Measurements from ENCODE around the gene PHLDA2. TPM values are rescaled to one million over a fixed set of nuclear protein-coding genes. Genes with fewer than 3 reads are reported as not detected.
A peak's percentile ranks its signal among the peaks of the same experiment; 100 is the strongest.

The PHLDA2 gene
- total RNA-seq, 1 donor from 2014 or later: 96.1 TPM

DNA sequence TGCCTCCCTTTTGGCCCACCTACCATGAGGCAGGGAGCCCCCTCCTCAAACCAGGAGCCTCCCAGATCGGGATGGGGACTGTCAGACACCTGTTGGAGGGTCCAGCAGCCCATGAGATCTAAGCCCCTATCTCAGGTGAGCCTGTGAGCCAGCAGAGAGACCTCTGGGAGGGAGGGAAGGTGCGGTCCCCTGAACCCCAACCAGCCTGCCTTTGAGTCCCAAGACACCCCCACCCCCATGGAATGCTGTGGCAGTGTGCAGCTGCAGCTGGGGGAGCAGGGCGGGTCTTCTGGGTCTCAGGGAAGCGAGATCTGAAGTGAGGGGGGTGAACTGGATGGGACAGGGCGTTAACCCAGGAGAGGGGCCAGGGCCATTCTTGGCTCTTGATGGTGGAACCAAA lies 42.3 kb downstream of the PHLDA2 start:
- Mint-ChIP-seq H3K4me3 (ENCODE audit: unreplicated experiment) (no peak overlapping the region), H3K36me3 (ENCODE audit: unreplicated experiment) (no peaks in the 10 kb centered on the region), H3K27me3 (ENCODE audit: unreplicated experiment) (no peaks in the 10 kb centered on the region), H3K9me3 (ENCODE audit: unreplicated experiment) (no peaks in the 10 kb centered on the region), H3K4me1 (ENCODE audit: unreplicated experiment) (peaks cover 22% of the 10 kb centered on the region), H3K27ac (ENCODE audit: unreplicated experiment) (no peak overlapping the region)
- no peak for TF ChIP-seq CTCF (IDR thresholded peaks at IDR 0.05)
- no peak for DNase-seq (ENCODE audit: extremely low spot score, unreplicated experiment)

- Mint-ChIP-seq H3K9me3 (ENCODE audit: unreplicated experiment) (no peaks in the 10 kb centered on the region), H3K4me3 (ENCODE audit: unreplicated experiment) (no peak overlapping the region), H3K27me3 (ENCODE audit: unreplicated experiment) (no peaks in the 10 kb centered on the region), H3K36me3 (ENCODE audit: unreplicated experiment) (no peaks in the 10 kb centered on the region), H3K4me1 (ENCODE audit: unreplicated experiment) (peaks cover 19% of the 10 kb centered on the region), H3K27ac (ENCODE audit: unreplicated experiment) (no peak overlapping the region)
- peak; percentile 17 for TF ChIP-seq CTCF (IDR thresholded peaks at IDR 0.05)
- DNase-seq (ENCODE audit: extremely low spot score, unreplicated experiment): no peak
These were observed 42.9 kb downstream of the PHLDA2 start for GRCh38 chr11:2886191-2886894.

- H3K4me3 Mint-ChIP-seq (ENCODE audit: unreplicated experiment): peak within 1 kb of the TSS; percentile 81
- peak within 1 kb of the TSS; percentile 57 for H3K27ac Mint-ChIP-seq (ENCODE audit: unreplicated experiment)
- H3K27me3 Mint-ChIP-seq (ENCODE audit: unreplicated experiment): no peaks in the 10 kb centered on the region
- no peaks in the 10 kb centered on the region for H3K36me3 Mint-ChIP-seq (ENCODE audit: unreplicated experiment)
- no peak for TF ChIP-seq CTCF (IDR thresholded peaks at IDR 0.05)
- peaks cover 19% of the 10 kb centered on the region for H3K4me1 Mint-ChIP-seq (ENCODE audit: unreplicated experiment)
- DNase-seq (ENCODE audit: extremely low spot score, unreplicated experiment): peak; percentile 93
- H3K9me3 Mint-ChIP-seq (ENCODE audit: unreplicated experiment): no peaks in the 10 kb centered on the region
These were observed 43.5 kb downstream of the PHLDA2 start, which contains the start of gene CDKN1C for GRCh38 chr11:2885678-2886081. CDKN1C (minus strand) TSS chr11:2885775; CDS start chr11:2885456, 319 bp downstream.

DNA sequence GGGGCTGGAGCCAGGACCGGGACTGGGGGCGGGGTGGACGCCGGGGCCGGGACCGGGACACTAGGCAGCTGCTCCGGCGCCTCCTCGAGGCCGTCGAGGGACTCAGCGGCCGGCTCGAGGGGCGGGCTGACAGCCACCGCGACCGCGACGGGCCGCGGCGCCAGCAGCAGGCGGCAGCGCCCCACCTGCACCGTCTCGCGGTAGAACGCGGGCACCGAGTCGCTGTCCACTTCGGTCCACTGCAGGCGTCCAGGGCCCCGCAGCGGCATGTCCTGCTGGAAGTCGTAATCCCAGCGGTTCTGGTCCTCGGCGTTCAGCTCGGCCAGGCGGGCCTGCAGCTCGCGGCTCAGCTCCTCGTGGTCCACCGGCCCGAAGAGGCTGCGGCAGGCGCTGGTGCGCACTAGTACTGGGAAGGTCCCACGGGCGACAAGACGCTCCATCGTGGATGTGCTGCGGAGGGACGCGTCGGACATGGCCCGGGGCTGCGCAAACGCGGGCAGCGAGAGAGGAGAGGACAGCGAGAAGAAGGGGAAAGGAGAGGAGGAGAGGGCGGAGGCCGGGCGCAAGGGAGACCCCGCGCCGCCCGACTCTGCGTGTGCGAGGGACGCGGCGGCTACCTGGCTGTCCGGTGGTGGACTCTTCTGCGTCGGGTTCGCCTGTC lies 44.1 kb downstream of the PHLDA2 start:
- Mint-ChIP-seq H3K4me1 (ENCODE audit: unreplicated experiment) (peaks cover 19% of the 10 kb centered on the region), H3K36me3 (ENCODE audit: unreplicated experiment) (no peaks in the 10 kb centered on the region), H3K27ac (ENCODE audit: unreplicated experiment) (peak overlapping the region; percentile 57), H3K27me3 (ENCODE audit: unreplicated experiment) (no peaks in the 10 kb centered on the region), H3K4me3 (ENCODE audit: unreplicated experiment) (peak overlapping the region; percentile 81), H3K9me3 (ENCODE audit: unreplicated experiment) (no peaks in the 10 kb centered on the region)
- DNase-seq (ENCODE audit: extremely low spot score, unreplicated experiment): no peak
- TF ChIP-seq CTCF (IDR thresholded peaks at IDR 0.05): peak; percentile 55

Measured in osteocyte (in vitro differentiated cells).